Measurements from ENCODE around the gene ANKHD1. TPM values are rescaled to one million over a fixed set of nuclear protein-coding genes. Genes with fewer than 3 reads are reported as not detected.

The ANKHD1 gene
- total RNA-seq, 1 donor from 2014 or later = 201 TPM

Other genes with a start within 250 kb of the ANKHD1 start
- 99.1 TPM for gene CYSTM1, start 226.6 kb upstream of the ANKHD1 start, total RNA-seq
- 41.5 TPM for gene PFDN1, start 98.7 kb upstream of the ANKHD1 start, total RNA-seq
- 5.6 TPM for gene HBEGF, start 55.2 kb upstream of the ANKHD1 start, total RNA-seq
- 0.13 TPM for gene SLC4A9, start 41.6 kb upstream of the ANKHD1 start, total RNA-seq
- 25.9 TPM for gene EIF4EBP3, start 145.8 kb downstream of the ANKHD1 start, total RNA-seq
- gene SRA1, start 155.6 kb downstream of the ANKHD1 start, total RNA-seq = 37.8 TPM
- gene APBB3, start 162.8 kb downstream of the ANKHD1 start, total RNA-seq = 31.9 TPM
- gene SLC35A4, start 163.0 kb downstream of the ANKHD1 start, total RNA-seq = 71.8 TPM
- gene CD14, start 231.3 kb downstream of the ANKHD1 start, total RNA-seq = 17.3 TPM
- 24.1 TPM for gene TMCO6, start 237.6 kb downstream of the ANKHD1 start, total RNA-seq
- 48.1 TPM for gene NDUFA2, start 245.8 kb downstream of the ANKHD1 start, total RNA-seq
- 78.8 TPM for gene IK, start 246.0 kb downstream of the ANKHD1 start, total RNA-seq